Mesenchymal stem cell (in vitro differentiated cells and primary cell): ENCODE measurements around the gene HIPK2.

Experiments
- DNase-seq: peaks from one replicate; pipeline ENCODE4 v3.0.0-alpha.2; 2013
- H2AFZ ChIP-seq: one replicate; pipeline ENCODE4 v1.6.1; 2013; ENCODE audit warnings: low read depth, mild to moderate bottlenecking, control low read depth, inconsistent platforms, low read length, moderate library complexity
- H2AK5ac ChIP-seq: 2 replicates; pipeline ENCODE4 v1.6.1; 2013; ENCODE audit warnings: low read length, moderate library complexity, mild to moderate bottlenecking, inconsistent platforms; ENCODE audit not compliant: severe bottlenecking
- H2BK120ac ChIP-seq: one replicate; pipeline ENCODE4 v1.6.1; 2013; ENCODE audit warnings: low read depth, mild to moderate bottlenecking, inconsistent platforms, low read length, moderate library complexity
- H2BK12ac ChIP-seq, 2 experiments: one replicate each; pipeline ENCODE4 v1.6.1; 2013; ENCODE audit warnings: inconsistent platforms in 2 of 2, low read length in 2 of 2, mild to moderate bottlenecking in 2 of 2, moderate library complexity in 2 of 2, control low read depth in 1 of 2
- H2BK15ac ChIP-seq: one replicate; pipeline ENCODE4 v1.6.1; 2013; ENCODE audit warnings: mild to moderate bottlenecking, low read depth, inconsistent platforms; ENCODE audit not compliant: poor library complexity, severe bottlenecking
- H2BK5ac ChIP-seq: 2 replicates; pipeline ENCODE4 v1.6.1; 2013; ENCODE audit warnings: low read depth, mild to moderate bottlenecking, low read length, control low read depth, inconsistent platforms; ENCODE audit not compliant: poor library complexity, severe bottlenecking
- H3K14ac ChIP-seq, 2 experiments: one replicate each; pipeline ENCODE4 v1.6.1; 2013; ENCODE audit warnings: inconsistent platforms in 2 of 2, low read length in 2 of 2, control low read depth in 1 of 2, mild to moderate bottlenecking in 1 of 2, moderate library complexity in 1 of 2
- H3K18ac ChIP-seq, 2 experiments: one replicate each; pipeline ENCODE4 v1.6.1; 2013; ENCODE audit warnings: inconsistent platforms in 2 of 2, low read length in 2 of 2, control low read depth in 1 of 2, low read depth in 1 of 2, mild to moderate bottlenecking in 1 of 2
- H3K23ac ChIP-seq, 2 experiments: one replicate each; pipeline ENCODE4 v1.6.1; 2013; ENCODE audit warnings: inconsistent platforms in 2 of 2, low read length in 2 of 2, mild to moderate bottlenecking in 2 of 2, moderate library complexity in 2 of 2, control low read depth in 1 of 2
- H3K27ac ChIP-seq: 2 replicates; pipeline ENCODE4 v1.5.1; 2013; ENCODE audit warnings: mild to moderate bottlenecking, moderate library complexity, low read length, control low read depth, inconsistent platforms; ENCODE audit not compliant: poor library complexity, severe bottlenecking
- H3K27me3 ChIP-seq, 2 experiments: 2 replicates each; pipeline versions ENCODE4 v1.6.1 to v1.7.0; 2013; ENCODE audit warnings: low read length in 2 of 2, mild to moderate bottlenecking in 2 of 2, moderate library complexity in 2 of 2, control low read depth in 1 of 2, inconsistent platforms in 1 of 2; ENCODE audit not compliant: control insufficient read depth in 1 of 2, insufficient read depth in 1 of 2
- H3K36me3 ChIP-seq, 2 experiments: 2 replicates each; pipeline versions ENCODE4 v1.6.1 to v1.7.0; 2013; ENCODE audit warnings: low read length in 2 of 2, control low read depth in 1 of 2, inconsistent platforms in 1 of 2, low read depth in 1 of 2, mild to moderate bottlenecking in 1 of 2; ENCODE audit not compliant: insufficient read depth in 2 of 2, control insufficient read depth in 1 of 2
- H3K4ac ChIP-seq, 2 experiments: one replicate each; pipeline ENCODE4 v1.6.1; 2013; ENCODE audit warnings: inconsistent platforms in 2 of 2, low read length in 2 of 2, mild to moderate bottlenecking in 2 of 2, moderate library complexity in 2 of 2, control low read depth in 1 of 2, low read depth in 1 of 2
- H3K4me1 ChIP-seq: 2 replicates; pipeline ENCODE4 v1.6.1; 2013; ENCODE audit warnings: low read depth, low read length, control low read depth; ENCODE audit not compliant: control insufficient read depth, insufficient read depth
- H3K4me2 ChIP-seq: 2 replicates; pipeline ENCODE4 v1.6.1; 2013; ENCODE audit warnings: low read length, mild to moderate bottlenecking, inconsistent platforms; ENCODE audit not compliant: poor library complexity, severe bottlenecking
- H3K4me3 ChIP-seq, 2 experiments: 2 replicates each; pipeline versions ENCODE4 v1.5.1 to v1.7.0; 2013; ENCODE audit warnings: low read length in 2 of 2, mild to moderate bottlenecking in 2 of 2, control low read depth in 1 of 2, low read depth in 1 of 2; ENCODE audit not compliant: insufficient read depth in 1 of 2
- H3K79me1 ChIP-seq: replicated peaks from 2 replicates; pipeline ENCODE4 v1.6.1; 2013; ENCODE audit warnings: mild to moderate bottlenecking, control low read depth, low read length, inconsistent platforms; ENCODE audit not compliant: poor library complexity, severe bottlenecking
- H3K9ac ChIP-seq: 2 replicates; pipeline ENCODE4 v1.7.0; 2013; ENCODE audit warnings: mild to moderate bottlenecking, low read length, moderate library complexity
- H3K9me3 ChIP-seq: 2 replicates; pipeline ENCODE4 v1.7.0; 2013; ENCODE audit warnings: mild to moderate bottlenecking, low read length; ENCODE audit not compliant: control insufficient read depth
- H4K8ac ChIP-seq: one replicate; pipeline ENCODE4 v1.6.1; 2013; ENCODE audit warnings: inconsistent platforms, mild to moderate bottlenecking, low read length, moderate library complexity
- H4K91ac ChIP-seq: one replicate; pipeline ENCODE4 v1.6.1; 2013; ENCODE audit warnings: mild to moderate bottlenecking, low read length, inconsistent platforms
- WGBS: methylation state at CpG from one replicate; pipeline ENCODE4 v1.1.7; 2013; ENCODE audit warnings: mixed read lengths; 5-methylcytosine and 5-hydroxymethylcytosine counted together

Gene HIPK2

GRCh38 chr7:139769761-139770160, 8.0 kb downstream of the HIPK2 start:
- H3K36me3 ChIP-seq = peaks cover 10 to 19% of the 10 kb centered on the region in 2 experiments
- DNase-seq = peak; percentile 8
- H2BK5ac ChIP-seq = no peak overlapping the region
- H3K4me3 ChIP-seq = no peak overlapping the region
- no peak overlapping the region for H3K23ac ChIP-seq
- H3K4me2 ChIP-seq = no peak overlapping the region
- H2BK15ac ChIP-seq = no peak overlapping the region
- H2BK12ac ChIP-seq = no peak overlapping the region
- peak overlapping the region in 1 of 2 experiments; percentile 37 for H3K18ac ChIP-seq
- H2AFZ ChIP-seq = no peak overlapping the region
- no peaks in the 10 kb centered on the region for H3K9me3 ChIP-seq
- peak overlapping the region; percentile 72 for H4K8ac ChIP-seq
- WGBS = 83% methylated on average over 6 of the region's 6 CpGs
- H3K4me1 ChIP-seq = peaks cover 17% of the 10 kb centered on the region
- H3K79me1 ChIP-seq = no peaks in the 10 kb centered on the region
- no peak overlapping the region for H3K4ac ChIP-seq
- no peak overlapping the region for H3K9ac ChIP-seq
- no peak overlapping the region for H4K91ac ChIP-seq
- no peak overlapping the region for H3K14ac ChIP-seq
- no peak overlapping the region for H2BK120ac ChIP-seq
- no peak overlapping the region for H3K27ac ChIP-seq
- H3K27me3 ChIP-seq = no peaks in the 10 kb centered on the region
- H2AK5ac ChIP-seq = no peak overlapping the region

DNA sequence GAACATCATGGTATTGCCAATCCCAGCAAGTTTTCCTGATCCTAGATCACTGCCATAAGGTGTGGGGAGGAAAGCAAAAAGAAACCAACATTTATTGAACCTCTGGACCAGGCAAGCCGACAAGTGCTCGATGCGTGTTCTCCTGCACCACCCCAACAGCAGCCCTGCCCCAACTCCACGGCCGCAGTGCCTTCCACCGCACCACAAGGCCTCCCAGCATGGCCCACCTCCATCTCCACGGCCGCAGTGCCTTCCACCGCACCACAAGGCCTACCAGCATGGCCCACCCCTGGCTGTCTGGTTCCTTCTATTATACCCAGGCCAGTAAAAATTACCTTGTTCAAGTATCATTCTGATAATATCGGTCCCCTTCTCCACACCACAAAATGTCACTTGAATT, 8.7 kb downstream of the HIPK2 start:
- no peaks in the 10 kb centered on the region for H3K9me3 ChIP-seq
- H3K4me1 ChIP-seq = peaks cover 17% of the 10 kb centered on the region
- no peak overlapping the region for H2BK5ac ChIP-seq
- H2BK120ac ChIP-seq = no peak overlapping the region
- no peak overlapping the region for H2AK5ac ChIP-seq
- H3K27ac ChIP-seq = no peak overlapping the region
- H3K14ac ChIP-seq = peak overlapping the region in 1 of 2 experiments; percentile 98
- H2BK15ac ChIP-seq = no peak overlapping the region
- H2AFZ ChIP-seq = no peak overlapping the region
- H3K18ac ChIP-seq = peak overlapping the region in 1 of 2 experiments; percentile 86
- no peak overlapping the region for H3K4me2 ChIP-seq
- WGBS = 97% methylated on average over 10 of the region's 10 CpGs
- no peak overlapping the region for H3K9ac ChIP-seq
- H3K79me1 ChIP-seq = no peaks in the 10 kb centered on the region
- H4K91ac ChIP-seq = no peak overlapping the region
- H3K4ac ChIP-seq = no peak overlapping the region
- H3K23ac ChIP-seq = peak overlapping the region in 1 of 2 experiments; percentile 9
- peak; percentile 0 for DNase-seq
- peaks cover 10 to 23% of the 10 kb centered on the region in 2 experiments for H3K36me3 ChIP-seq
- no peak overlapping the region for H3K4me3 ChIP-seq
- H3K27me3 ChIP-seq = no peaks in the 10 kb centered on the region
- H2BK12ac ChIP-seq = peak overlapping the region in 1 of 2 experiments; percentile 65
- H4K8ac ChIP-seq = no peak overlapping the region

GRCh38 chr7:139768249-139768824, 9.5 kb downstream of the HIPK2 start:
- H3K4me1 ChIP-seq = peaks cover 15% of the 10 kb centered on the region
- H2BK12ac ChIP-seq = no peak overlapping the region
- no peak overlapping the region for H3K14ac ChIP-seq
- no peaks in the 10 kb centered on the region for H3K27me3 ChIP-seq
- no peak overlapping the region for H2AFZ ChIP-seq
- peaks cover 13 to 26% of the 10 kb centered on the region in 2 experiments for H3K36me3 ChIP-seq
- no peak overlapping the region for H3K9ac ChIP-seq
- peak overlapping the region in 1 of 2 experiments; percentile 23 for H3K18ac ChIP-seq
- H4K91ac ChIP-seq = no peak overlapping the region
- H2BK120ac ChIP-seq = no peak overlapping the region
- 78% methylated on average over 4 of the region's 4 CpGs for WGBS
- H2AK5ac ChIP-seq = no peak overlapping the region
- H3K23ac ChIP-seq = no peak overlapping the region
- no peak overlapping the region for H3K4ac ChIP-seq
- H3K9me3 ChIP-seq = no peaks in the 10 kb centered on the region
- no peak overlapping the region for H3K27ac ChIP-seq
- H4K8ac ChIP-seq = no peak overlapping the region
- H3K4me2 ChIP-seq = no peak overlapping the region
- no peak overlapping the region for H2BK15ac ChIP-seq
- no peak overlapping the region for H2BK5ac ChIP-seq
- H3K79me1 ChIP-seq = no peaks in the 10 kb centered on the region
- DNase-seq = peak; percentile 36
- no peak overlapping the region for H3K4me3 ChIP-seq

GRCh38 chr7:139767561-139767982, 10.2 kb downstream of the HIPK2 start:
- no peaks in the 10 kb centered on the region for H3K79me1 ChIP-seq
- no peak overlapping the region for H2BK5ac ChIP-seq
- peak overlapping the region; percentile 35 for H4K91ac ChIP-seq
- H2AK5ac ChIP-seq = no peak overlapping the region
- no peak overlapping the region for H3K9ac ChIP-seq
- H3K23ac ChIP-seq = no peak overlapping the region
- peaks cover 13 to 24% of the 10 kb centered on the region in 2 experiments for H3K36me3 ChIP-seq
- no peak overlapping the region for H2AFZ ChIP-seq
- peak overlapping the region in 1 of 2 experiments; percentile 73 for H3K18ac ChIP-seq
- H3K27me3 ChIP-seq = no peaks in the 10 kb centered on the region
- peaks cover 18% of the 10 kb centered on the region for H3K4me1 ChIP-seq
- H3K4me3 ChIP-seq = no peak overlapping the region
- no peak overlapping the region for H3K4me2 ChIP-seq
- peak overlapping the region in 1 of 2 experiments; percentile 20 for H3K4ac ChIP-seq
- no peak overlapping the region for H2BK12ac ChIP-seq
- no peak overlapping the region for H3K14ac ChIP-seq
- no peak overlapping the region for H3K27ac ChIP-seq
- H4K8ac ChIP-seq = peak overlapping the region; percentile 52
- no peaks in the 10 kb centered on the region for H3K9me3 ChIP-seq
- peak; percentile 24 for DNase-seq
- no peak overlapping the region for H2BK15ac ChIP-seq
- peak overlapping the region; percentile 29 for H2BK120ac ChIP-seq
